Measurements from ENCODE around the gene MYO1B.

Gene MYO1B

GRCh38 chr2:191228333-191228732 lies 16.9 kb upstream of the MYO1B start:
- no peak for DNase-seq

DNA sequence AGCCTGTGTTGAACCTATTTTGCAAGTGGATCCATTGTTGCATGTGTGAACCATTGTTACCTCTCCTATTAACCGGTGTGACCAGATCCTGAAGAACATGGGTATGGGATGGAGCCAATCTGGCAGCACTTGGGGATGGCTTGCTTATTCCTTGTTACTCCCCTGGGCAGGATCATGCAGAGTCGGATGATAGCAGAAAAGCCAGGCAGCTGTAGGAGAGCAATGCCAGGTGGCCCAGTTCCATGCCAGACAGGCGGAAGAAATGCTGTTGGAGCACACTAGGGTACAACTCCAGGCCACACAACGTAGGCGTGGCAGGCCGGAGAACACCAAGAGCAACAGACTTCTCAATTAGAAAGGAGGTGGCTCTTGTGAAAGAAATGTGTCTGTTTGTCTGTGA lies 16.3 kb upstream of the MYO1B start:
- DNase-seq: no peak

GRCh38 chr2:191230174-191230573 lies 15.0 kb upstream of the MYO1B start:
- peak; percentile 63 for DNase-seq

DNA sequence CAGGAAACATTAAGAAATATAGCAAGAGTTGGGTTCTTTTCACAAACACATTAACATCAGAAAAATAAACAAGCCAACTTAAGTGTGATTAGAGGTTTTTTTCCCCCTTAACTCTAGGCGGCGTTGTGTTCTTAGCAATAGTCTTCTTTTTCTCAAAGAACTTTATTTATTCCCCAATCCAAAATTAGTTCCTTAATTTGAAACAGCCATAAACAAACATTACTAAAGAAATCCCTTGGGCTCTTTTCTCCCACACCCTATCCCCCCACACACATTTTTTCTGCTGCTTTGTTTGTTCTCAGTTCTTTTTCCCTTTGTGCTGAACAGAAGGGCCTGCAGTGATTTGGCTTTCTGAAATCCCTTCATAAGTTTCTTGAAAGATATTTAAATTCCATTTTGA lies 13.2 kb upstream of the MYO1B start:
- DNase-seq: no peak

GRCh38 chr2:191233533-191233932 lies 11.7 kb upstream of the MYO1B start:
- DNase-seq: no peak

DNA sequence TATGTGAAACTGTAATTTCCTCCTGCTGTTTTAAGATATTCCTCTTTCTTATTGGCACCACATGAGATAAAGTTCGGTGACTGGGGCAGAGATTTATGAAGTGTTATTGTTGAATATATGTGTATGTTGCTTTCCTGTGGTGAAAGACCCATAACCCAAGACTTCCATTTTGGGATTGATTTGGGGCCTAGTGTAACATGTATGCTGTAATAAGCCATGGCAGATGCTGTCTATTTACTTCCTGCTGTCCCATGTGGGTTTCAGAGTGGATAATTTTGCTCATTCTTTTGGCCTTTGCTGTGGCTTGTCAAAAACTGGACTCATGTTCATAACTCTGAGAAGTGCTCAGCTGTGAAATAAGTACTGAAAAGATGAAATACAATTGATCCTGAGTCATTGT lies 10.8 kb upstream of the MYO1B start:
- DNase-seq: no peak

GRCh38 chr2:191240871-191241270 lies 4.3 kb upstream of the MYO1B start:
- no peak for DNase-seq

- DNase-seq: no peak
These were observed 3.8 kb upstream of the MYO1B start for GRCh38 chr2:191241418-191241817.

DNA sequence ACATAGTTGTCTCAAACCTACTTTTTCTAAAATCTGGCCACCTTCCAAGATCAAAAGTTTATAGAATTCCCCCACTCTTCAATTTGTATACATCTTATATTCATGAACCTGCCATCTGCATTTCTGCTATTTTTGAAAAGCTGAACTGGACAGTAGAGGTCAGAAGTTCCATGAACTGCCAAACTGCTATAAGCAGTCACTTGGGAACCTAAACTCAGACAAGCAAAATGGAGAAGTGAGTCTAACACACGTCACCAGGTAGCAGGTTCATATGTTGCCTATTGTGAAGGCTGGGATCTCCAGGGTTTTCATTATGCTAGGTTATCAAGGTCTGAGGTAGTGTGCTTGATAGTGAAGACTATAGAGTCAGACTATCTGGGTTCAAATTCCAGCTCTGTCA lies 2.0 kb upstream of the MYO1B start:
- no peak for DNase-seq

DNA sequence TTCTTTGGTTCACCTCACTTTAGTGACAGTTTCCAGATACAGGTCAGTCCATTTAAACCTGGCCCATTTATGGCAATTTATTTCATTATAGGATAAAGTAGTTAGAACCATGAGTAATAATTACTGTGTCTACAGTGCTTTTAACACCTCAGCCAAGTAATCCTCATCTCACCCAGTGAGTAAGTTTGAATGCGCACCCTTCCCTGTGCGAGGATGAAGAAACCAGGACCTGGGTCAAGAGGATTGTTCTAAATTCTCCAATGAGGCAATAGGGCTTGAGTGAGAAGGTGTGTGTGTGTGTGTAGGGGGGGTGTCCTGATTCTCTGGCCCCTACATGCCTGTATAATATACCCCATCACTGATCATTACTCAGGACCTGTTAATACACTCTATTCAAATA lies 854 bp upstream of the MYO1B start:
- DNase-seq: no peak

DNA sequence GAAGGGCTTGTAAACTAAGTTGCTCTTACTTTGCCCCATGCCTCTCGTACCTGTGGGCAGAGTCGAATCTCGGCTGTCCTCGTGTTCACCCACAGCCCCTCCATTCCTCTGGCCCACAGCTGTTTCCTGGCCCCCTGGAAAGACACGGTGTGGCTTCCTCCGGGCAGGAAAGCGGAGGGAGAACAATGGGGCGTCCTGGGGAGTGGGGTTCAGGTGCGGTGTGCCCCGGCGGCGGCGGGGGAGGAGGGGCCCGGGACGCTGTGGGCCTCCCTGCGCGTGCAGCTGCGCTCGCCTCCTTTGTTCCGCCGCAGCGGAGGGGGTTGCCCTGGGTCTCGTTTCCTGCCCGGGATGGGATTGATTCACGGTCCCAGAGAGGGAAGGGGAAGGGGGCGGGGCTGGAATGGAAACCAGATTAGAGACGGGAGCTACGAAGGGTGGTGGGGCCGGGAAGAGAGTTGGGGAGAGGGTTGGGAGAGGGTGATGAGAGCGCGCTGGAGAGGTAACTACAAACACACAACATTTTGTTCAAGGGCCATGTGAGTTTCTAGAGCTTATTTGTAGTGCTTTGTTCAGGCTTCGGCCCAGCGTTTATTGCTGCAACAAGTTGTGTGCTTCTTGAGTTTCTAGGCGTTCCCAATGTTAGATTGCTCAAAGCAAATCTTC lies 796 bp downstream of the MYO1B start:
- DNase-seq: no peak

DNA sequence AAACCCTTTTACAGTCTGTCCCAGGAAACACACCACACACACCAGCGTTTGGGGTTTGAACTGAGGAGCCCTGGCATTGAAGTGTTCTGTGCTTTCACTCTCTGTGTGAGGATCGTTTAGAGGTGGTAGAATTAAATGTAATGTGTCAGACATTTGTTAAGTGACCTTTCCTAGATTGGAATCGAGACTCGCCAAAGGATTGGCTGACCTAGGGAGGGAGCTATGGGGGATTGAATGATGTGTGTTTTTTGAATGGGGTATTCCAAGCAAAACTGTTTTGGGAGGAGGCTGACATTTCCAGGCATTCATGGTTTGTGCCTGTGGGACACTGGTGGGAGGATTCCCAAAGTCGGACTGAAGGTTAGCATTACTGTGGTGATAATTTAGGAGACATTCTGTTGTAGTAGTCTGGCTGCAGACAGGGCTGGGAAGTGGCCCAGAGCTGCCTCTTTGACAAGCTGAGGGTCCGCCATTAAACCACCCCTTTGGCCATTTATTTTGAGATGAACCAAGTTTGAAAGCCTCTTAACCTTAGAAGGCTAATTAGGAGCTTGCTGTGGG lies 1.7 kb downstream of the MYO1B start:
- DNase-seq: no peak

GRCh38 chr2:191247381-191248057 lies 2.3 kb downstream of the MYO1B start:
- DNase-seq: peak; percentile 87

- DNase-seq: peak; percentile 13
These were observed 4.1 kb downstream of the MYO1B start for GRCh38 chr2:191249156-191249813.

GRCh38 chr2:191250400-191250799 lies 5.2 kb downstream of the MYO1B start:
- no peak for DNase-seq

- no peak for DNase-seq
These were observed 5.8 kb downstream of the MYO1B start for GRCh38 chr2:191250986-191251385.

- no peak for DNase-seq
These were observed 7.5 kb downstream of the MYO1B start for GRCh38 chr2:191252699-191253098.

DNA sequence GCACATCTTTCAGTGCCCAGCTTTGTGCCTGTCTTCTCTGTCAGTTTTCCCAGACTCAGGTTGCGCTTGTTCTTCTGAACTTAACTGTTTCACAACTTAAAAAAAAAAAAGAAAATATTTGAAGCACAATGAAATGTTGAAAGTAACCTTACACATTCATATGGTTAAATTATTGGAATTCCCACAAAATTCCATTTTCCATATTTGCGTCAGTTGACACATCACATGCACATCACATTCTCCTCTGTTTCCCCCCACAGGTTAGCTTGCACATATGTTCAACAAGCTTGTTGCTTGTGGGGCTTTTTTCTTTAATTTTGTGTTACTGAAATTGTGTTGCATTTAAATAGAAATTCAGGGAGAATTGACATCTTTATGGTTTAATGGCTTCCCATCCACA lies 8.3 kb downstream of the MYO1B start:
- DNase-seq: no peak

- DNase-seq: no peak
These were observed 10.1 kb downstream of the MYO1B start for GRCh38 chr2:191255271-191255670.

GRCh38 chr2:191255756-191256312 lies 10.6 kb downstream of the MYO1B start:
- DNase-seq: no peak

GRCh38 chr2:191257934-191258333 lies 12.7 kb downstream of the MYO1B start:
- DNase-seq: no peak

DNA sequence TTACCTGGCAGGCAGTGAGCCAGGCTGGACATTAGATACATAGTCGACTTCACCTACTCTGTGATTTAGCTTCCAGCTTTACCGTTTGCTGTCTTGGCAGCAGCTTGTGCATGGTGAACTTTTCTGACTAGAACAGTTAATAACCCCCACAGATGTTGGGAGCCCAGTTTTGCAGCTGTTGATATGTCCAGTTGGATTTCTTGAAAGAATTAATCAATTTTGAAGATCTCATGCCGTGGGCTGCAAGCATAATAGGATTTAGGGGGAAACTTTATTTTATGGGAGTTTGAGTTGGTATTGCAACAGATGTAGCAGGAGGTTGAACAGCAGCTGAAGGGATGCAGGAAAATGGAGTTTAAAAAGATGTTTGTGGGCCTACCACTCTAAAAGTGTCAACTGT lies 13.8 kb downstream of the MYO1B start:
- DNase-seq: no peak

- DNase-seq: no peak
These were observed 17.2 kb downstream of the MYO1B start for GRCh38 chr2:191262436-191262835.

DNA sequence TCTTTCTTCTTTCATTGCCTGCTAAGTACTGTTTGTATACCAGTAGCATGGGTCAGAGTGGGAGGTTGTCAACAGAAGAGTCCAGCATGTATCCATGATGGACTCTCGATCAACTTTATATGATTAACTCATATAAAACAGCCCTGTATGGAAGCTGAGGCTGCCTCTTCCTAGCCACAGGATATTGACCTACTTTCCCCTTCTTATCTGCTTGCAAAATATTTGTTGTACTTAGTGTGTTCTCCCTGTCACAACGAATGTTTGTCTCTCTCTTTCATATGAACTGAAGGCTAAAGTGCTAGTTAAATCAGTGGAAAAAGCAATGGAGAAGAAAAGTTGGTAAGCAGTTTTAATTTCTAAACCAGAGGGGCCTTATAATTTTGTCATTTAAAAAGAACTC lies 17.8 kb downstream of the MYO1B start:
- no peak for DNase-seq

Measured in inflammatory macrophage treated with lipopolysaccharide for 4 hours (primary cell).